Astrocyte (in vitro differentiated cells and primary cell): Measurements from ENCODE around the gene LRRFIP1.

Experiments used
- CTCF ChIP-seq: IDR thresholded peaks from 2 replicates; pipeline ENCODE4 v1.5.1; 2011; ENCODE audit warnings: low read depth, mild to moderate bottlenecking, inconsistent platforms, low read length, moderate library complexity; ENCODE audit not compliant: insufficient read depth
- EZH2 ChIP-seq: IDR thresholded peaks from 2 replicates; pipeline ENCODE4 v1.6.1; 2012; ENCODE audit warnings: mild to moderate bottlenecking, low read length, inconsistent platforms; ENCODE audit not compliant: insufficient read depth

GRCh38 chr2:237604960-237605359 is 22.4 kb upstream of the LRRFIP1 start:
- TF ChIP-seq EZH2: no peak
- TF ChIP-seq CTCF: peak; percentile 13
